GM19324 (cell line): ENCODE results near the gene GSTT2B.
"Not testable (repeated sequence)": the region's sequence is repeated elsewhere in the genome, so short reads cannot be mapped to it uniquely, and the experiment has no call there.

Experiments used
- ATAC-seq: cut with Tn5 transposase; IDR thresholded peaks from one replicate; pipeline ENCODE4 v1.9.1; 2021; ENCODE audit warnings: mild to moderate bottlenecking, moderate library complexity; ENCODE audit not compliant: unreplicated experiment, low FRiP score

Gene GSTT2B

DNA sequence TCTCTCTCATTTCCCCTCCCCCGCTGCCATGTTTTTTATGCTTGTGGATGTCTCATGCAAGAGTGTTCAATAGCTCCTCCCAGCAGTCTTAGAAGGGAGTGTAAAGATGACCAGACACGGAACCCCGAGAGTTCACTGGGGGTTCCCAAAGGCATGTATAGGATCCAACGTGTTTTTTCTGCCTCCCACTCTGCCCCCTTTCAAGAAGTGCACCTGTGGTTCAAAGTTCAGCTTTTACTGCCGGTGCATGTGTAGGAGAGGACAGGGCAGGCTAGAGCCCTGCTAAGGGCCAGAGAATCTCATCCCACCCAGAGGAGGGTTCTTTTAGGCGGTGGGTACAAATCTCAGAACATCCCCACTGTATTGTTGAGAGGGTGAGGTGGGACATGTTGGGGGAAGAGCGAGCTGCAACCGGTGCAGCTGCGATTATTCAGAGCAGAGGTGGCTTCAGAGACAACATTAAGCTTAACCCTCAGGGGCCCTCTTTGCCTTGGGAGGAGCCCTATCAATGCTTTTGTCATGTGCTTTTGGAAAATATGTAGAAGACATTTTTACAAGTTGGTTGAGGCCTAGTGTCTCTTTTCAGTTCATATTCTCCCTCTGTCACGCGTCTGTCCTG lies 52.3 kb downstream of the GSTT2B start:
- ATAC-seq: no peak

DNA sequence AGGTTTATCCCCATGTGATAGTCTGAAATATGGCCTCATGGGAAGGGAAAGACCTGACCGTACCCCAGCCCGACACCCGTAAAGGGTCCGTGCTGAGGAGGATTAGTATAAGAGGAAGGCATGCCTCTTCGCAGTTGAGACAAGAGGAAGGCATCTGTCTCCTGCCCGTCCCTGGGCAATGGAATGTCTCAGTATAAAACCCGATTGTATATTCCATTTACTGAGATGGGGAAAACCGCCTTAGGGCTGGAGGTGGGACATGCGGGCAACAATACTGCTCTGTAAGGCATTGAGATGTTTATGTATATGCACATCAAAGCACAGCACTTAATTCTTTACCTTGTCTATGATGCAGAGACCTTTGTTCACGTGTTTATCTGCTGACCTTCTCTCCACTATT lies 53.6 kb downstream of the GSTT2B start:
- ATAC-seq: not testable (repeated sequence)
